Kidney epithelial cell (primary cell): Measurements from ENCODE around the gene DZIP1. TPM values are rescaled to one million over a fixed set of nuclear protein-coding genes. Genes with fewer than 3 reads are reported as not detected.

Source experiments
- DNase-seq: peaks from one replicate; pipeline ENCODE4 v3.0.0-alpha.2; 2010; ENCODE audit warnings: low read depth
- H3K27me3 ChIP-seq: 2 replicates; pipeline ENCODE4 v1.6.0; 2011; ENCODE audit warnings: low read length; ENCODE audit not compliant: control insufficient read depth, insufficient read depth
- H3K36me3 ChIP-seq: 2 replicates; pipeline ENCODE4 v1.5.1; 2011; ENCODE audit warnings: low read length; ENCODE audit not compliant: control insufficient read depth, insufficient read depth
- H3K4me3 ChIP-seq: 2 replicates; pipeline ENCODE4 v1.5.1; 2011; ENCODE audit warnings: low read depth, mild to moderate bottlenecking, control low read depth, low read length
- total RNA-seq: library from RNA; depleted of rRNA; stranded (reverse); fragments of >200 nt; gene quantifications from 2 replicates; pipeline ENCODE4 v1.2.3, GENCODE V29; 2015
- TF ChIP-seq, protein P1 (sequence below): IDR thresholded peaks from 2 replicates; pipeline ENCODE4 v1.5.1; 2011; ENCODE audit warnings: mild to moderate bottlenecking, moderate library complexity, low read length, control low read depth, inconsistent platforms; ENCODE audit not compliant: insufficient read depth, poor library complexity, severe bottlenecking

DZIP1 gene
- total RNA-seq, 1 donor from 2014 or later: 29.0 TPM

- TF ChIP-seq, protein P1, sequence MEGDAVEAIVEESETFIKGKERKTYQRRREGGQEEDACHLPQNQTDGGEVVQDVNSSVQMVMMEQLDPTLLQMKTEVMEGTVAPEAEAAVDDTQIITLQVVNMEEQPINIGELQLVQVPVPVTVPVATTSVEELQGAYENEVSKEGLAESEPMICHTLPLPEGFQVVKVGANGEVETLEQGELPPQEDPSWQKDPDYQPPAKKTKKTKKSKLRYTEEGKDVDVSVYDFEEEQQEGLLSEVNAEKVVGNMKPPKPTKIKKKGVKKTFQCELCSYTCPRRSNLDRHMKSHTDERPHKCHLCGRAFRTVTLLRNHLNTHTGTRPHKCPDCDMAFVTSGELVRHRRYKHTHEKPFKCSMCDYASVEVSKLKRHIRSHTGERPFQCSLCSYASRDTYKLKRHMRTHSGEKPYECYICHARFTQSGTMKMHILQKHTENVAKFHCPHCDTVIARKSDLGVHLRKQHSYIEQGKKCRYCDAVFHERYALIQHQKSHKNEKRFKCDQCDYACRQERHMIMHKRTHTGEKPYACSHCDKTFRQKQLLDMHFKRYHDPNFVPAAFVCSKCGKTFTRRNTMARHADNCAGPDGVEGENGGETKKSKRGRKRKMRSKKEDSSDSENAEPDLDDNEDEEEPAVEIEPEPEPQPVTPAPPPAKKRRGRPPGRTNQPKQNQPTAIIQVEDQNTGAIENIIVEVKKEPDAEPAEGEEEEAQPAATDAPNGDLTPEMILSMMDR: no peak
- no peaks in the 10 kb centered on the region for H3K36me3 ChIP-seq
- H3K27me3 ChIP-seq: no peaks in the 10 kb centered on the region
- no peak overlapping the region for H3K4me3 ChIP-seq
- peak; percentile 92 for DNase-seq
Observed at GRCh38 chr13:95535243-95535642, 109.3 kb downstream of the DZIP1 start.

DNA sequence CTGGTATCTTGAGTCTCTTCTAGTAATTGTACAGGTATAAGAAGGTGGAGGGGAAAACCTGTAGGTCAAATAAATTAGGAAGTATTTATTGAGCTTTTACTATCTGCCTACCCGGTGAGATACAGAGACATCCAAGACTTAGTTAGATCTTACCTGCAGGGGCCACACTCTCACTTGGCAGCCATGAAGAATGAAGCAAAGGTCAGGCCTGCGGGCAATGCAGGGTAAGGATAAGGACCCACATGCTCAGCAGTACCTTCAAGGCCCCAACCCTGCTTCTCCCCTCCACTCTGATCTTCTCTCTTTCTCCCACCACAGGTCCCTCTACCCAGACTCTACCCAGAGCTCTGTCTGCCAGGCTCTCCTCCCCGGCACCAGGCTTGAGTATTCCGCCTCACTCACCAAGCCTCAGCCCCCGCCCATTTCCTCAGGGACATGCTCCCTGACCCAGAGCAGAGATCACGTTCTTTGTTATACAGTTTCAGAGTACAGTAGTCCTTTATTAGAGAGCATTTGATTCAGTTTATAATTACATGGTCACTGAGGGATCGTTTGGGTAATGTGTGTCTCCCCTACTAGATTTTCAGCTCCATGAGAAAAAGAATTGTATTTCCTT lies 110.9 kb downstream of the DZIP1 start:
- no peak for DNase-seq
- TF ChIP-seq, protein P1: no peak
- Histone ChIP-seq H3K27me3 (no peaks in the 10 kb centered on the region), H3K36me3 (no peaks in the 10 kb centered on the region), H3K4me3 (no peak overlapping the region)

GRCh38 chr13:95530178-95530577 lies 114.3 kb downstream of the DZIP1 start:
- Histone ChIP-seq H3K36me3 (no peaks in the 10 kb centered on the region), H3K27me3 (no peaks in the 10 kb centered on the region), H3K4me3 (no peak overlapping the region)
- DNase-seq: peak; percentile 44
- TF ChIP-seq, protein P1: no peak

Other genes with a start within 250 kb of the DZIP1 start
- 4.0 and 6.6 TPM in 2 replicates for gene CLDN10, start 92.0 kb downstream of the DZIP1 start, total RNA-seq
- gene DNAJC3, start 32.4 kb upstream of the DZIP1 start, total RNA-seq: 45.5 and 49.7 TPM in 2 replicates